GM21526 (cell line): ENCODE measurements around the gene OVAAL.

Experiments used
- ATAC-seq: cut with Tn5 transposase; IDR thresholded peaks from one replicate; pipeline ENCODE4 v1.9.1; 2021; ENCODE audit warnings: moderate library complexity; ENCODE audit not compliant: unreplicated experiment, low FRiP score

The OVAAL gene

DNA sequence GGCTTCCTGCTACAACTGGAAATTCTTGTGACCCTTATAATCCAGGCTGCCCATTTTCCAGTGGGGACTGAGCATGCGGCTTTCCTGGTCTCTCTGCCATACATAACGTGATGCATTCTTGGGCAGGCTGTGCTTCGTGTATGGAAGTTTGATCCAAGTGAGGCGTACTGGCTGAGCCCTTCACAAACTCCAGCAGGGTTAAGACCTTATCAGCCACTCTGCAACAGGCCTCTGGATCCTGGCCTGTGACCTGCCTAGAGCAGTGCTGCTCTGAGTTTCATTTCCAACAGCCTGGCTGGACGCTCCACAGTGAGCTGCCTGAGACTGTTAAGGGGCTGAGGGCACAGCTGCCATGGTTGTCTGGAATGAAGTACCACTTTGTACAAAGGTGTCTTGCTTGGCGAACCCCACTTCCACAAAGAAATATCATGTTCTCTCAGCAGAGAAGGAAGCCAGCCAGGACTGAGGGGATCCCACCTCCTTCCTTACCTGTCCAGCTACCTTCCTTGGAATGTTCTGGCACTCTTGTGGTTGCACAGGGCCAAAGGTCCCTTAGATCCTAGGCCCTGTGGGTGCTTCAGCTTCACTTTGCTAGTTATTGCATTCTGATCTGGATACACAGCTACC, 44.6 kb downstream of the OVAAL start:
- ATAC-seq: no peak

DNA sequence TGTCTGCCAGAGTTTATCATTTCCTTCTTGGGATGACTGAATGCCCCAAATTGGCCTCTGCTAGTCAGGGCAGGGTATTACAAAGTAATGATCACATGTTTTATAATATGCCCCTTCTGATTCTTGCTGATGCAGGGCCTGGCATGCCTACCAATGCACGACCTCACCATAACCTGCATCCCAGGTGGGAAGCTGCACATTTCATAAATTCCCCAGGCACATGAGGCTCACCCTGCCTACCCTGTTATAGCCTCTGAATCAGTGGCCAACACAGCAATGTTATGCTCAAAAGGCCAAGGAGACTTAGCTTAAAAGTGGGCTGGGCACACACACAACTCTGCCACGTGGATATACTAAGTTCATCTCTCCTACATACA, 45.1 kb downstream of the OVAAL start:
- ATAC-seq: no peak

DNA sequence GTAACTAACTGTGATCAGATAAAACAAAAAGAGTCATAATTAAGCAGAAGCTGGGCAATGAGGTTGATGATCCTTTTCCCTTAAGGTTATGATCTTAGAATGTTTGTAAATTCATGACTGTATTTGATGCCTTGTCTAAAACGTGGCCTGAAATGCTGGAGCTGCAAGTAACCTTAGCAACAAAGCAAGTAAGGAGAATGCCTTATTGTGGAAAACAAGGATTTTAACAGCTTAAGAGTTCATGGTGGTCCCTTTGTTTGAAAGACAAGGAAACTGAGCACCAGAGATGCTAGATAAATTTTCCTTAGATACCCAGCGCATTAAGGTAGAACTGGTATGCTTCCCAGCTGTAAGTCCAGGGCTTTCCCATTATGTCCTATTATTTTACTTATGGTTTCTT, 47.4 kb downstream of the OVAAL start:
- no peak for ATAC-seq

DNA sequence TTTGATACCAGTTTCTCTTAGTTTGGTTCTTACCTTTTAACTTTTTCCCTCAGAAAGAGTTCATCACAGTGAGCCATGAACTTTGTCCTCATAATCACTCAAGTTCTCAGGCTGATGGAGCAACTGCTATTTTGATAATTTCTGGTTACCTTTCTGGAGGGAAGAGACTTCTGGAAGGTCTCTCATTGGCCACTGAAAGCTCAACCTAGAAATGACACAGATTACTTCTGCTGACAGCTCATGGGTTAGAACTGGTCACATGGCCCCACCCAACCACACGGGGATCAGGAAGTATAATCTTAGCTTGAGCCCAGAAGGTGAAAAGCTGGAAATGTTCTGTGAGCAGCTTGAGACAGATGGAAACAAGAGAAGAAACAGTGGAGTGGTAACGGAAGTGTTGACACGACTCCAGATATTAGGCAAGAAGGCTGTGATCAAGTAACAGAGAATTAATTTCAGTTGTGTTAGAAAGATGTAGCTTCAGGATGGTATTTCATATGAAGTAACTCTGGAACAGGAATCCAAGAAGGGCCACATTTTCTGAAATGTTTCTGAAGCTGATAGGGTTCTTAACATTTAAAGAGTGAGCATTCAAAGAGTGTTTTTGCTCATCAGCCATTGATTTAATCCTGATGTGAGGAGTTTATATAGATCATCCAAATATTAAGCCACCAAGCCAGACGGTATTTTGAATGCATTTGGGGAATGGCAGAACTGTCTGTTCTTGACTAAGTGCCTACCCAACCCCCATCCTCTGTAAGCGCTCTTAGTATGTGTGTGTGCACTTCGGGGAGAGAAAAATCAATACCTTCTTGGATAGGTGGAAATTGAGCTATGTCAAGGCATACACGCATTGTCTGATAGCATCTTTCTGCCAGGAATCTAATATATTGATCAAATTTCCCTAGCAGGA, 51.1 kb downstream of the OVAAL start:
- no peak for ATAC-seq

DNA sequence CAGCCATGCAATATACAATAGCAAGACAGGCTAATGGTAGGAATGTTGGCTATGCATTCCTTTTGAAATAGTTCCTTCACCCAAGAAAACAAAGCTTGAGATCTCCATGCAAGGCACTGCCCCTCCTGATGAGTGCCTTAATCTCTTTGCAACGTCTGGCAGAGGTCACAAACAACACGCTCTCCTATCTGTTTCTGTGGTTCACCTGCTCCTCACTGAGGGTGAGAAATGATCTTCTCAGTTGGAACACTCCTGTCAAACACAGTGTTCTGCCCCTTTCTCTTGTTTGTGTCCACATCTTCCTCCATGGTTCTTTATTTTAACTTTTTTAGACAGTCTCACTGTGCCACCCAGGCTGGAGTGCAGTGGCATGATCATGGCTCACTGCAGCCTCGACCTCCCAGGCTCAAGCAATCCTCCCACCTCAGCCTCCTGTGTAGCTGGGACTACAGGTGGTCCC, 51.8 kb downstream of the OVAAL start:
- ATAC-seq: no peak

DNA sequence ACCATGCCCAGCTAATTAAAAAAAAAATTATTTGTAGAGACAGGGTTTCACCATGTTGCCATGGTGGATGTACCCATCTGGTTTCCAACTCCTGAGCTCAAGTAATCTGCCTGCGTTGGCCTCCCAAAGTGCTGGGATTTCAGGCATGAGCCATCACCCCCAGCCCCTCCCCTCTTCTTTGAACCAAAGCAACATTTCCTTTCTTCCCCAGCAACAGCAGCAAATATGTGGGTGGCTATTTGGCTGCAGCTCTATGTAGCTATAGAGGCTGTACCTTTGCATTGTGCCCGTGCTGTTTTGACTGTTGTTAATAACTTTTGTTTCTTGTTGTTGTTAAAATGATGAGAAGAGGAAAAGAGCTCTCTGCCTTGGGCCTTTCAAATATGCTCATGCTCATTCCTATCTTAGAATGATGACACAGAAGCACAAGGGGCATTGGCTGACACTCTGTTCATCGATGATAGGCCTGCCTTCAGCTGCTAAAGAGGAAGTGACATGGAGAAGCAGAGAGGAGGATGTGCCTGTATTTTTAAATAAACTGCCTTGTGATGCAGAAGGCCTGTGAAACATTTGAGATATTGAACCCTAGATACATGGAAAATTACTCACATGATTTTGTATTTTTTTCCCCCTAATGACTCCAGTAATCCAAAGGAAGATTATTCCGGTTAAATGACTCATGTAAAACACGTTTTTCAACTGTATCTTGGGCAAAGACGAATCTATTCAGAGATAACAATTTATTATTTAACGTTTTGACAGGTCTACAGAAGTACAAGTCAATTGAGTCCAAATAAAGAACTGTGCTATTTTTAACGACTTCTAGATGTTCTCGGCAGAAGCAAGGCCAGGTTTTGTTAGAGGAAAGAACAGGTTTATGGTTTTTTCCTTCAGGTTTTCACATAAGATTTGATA, 52.5 kb downstream of the OVAAL start:
- no peak for ATAC-seq

DNA sequence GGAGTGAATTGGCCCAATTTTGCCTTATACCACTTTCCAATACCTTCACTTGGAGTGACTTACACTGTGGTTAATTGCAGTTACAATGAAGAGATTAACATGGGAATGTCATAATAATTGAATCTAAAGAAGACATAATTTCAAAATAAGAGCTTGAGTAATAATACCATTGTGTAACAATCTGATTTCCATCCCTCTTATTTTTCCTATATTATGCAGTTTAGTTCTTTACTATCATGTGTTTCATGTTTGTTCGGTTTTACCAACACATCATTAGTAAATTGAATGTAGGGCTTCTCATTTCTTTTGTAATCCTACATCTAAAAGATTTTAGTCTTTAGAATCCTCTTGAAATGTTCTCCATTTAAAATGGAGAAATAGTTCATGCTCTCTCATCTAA, 53.9 kb downstream of the OVAAL start:
- no peak for ATAC-seq

DNA sequence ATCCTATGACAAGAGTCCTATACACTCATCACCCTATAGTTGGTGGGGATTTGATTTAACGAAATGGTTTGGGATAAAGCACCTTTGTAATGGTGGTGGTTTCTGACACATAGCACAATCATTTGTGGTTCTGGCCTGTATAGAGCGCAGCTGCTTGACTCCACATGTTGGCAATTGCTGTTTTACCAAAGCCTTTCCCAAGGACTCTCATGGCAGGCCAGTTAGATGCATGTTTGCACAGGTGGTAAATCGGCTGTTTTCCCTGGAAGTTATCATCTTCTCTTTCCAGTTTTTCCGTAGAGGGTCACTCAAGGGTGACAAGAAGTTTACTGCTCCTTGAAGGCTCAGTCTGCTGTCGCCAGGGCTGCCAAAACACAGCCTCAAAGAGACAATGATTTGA, 56.0 kb downstream of the OVAAL start:
- ATAC-seq: no peak

DNA sequence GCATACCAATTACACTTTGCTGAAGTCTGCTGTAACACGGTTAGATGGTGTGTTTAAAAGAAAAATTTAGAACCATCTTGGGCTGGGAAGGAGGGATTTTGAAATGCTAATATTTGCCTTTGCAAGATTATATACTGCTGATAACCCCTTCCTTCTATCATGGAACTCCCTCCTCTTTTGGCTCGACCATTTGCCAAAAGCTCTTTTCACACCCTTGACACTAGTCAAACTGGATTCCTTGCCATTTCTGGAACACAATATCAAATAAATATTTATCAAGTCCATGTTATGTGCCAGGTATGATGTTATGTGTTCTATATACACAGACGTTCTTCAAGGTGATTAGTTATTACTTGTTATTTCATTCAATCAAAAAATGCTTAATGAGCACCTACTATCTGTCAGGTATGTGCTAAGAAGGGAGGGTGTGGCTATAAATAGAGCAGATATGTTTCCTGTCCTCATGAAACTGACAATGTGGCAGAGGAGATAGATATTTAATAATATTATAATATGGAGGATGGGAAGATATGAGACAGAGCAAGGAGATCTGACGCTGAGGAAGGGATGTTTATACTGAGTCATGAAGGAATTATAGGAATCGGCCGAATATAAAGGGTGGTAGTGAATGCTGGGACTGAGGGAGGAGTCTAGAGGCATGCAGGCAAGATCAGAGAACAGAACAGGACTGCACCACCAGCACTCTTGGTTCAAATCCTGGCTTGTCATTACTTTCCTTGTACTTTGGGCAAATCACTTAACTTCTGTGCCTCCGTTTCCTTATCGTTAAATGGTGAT, 56.9 kb downstream of the OVAAL start:
- ATAC-seq: no peak
